DMS 273 treated with DMSO at 0.1 percent for 48 hours (cell line): ENCODE measurements around the gene SETD3.

Source experiments
- DNase-seq: peaks from one replicate; lab custom pipeline; 2025; lab: John Stamatoyannopoulos, UW

SETD3 gene

GRCh38 chr14:99516871-99517642, 36.4 kb upstream of the SETD3 start:
- no peak for DNase-seq

- no peak for DNase-seq
Observed at GRCh38 chr14:99516156-99516870, 35.7 kb upstream of the SETD3 start.

GRCh38 chr14:99515301-99516155, 34.9 kb upstream of the SETD3 start:
- DNase-seq = no peak

GRCh38 chr14:99514552-99515300, 34.1 kb upstream of the SETD3 start:
- no peak for DNase-seq

- DNase-seq = no peak
Observed at GRCh38 chr14:99513946-99514551, 33.4 kb upstream of the SETD3 start.

- DNase-seq = no peak
Observed at GRCh38 chr14:99513183-99513694, 32.6 kb upstream of the SETD3 start.

- DNase-seq = no peak
Observed at GRCh38 chr14:99512571-99513182, 32.0 kb upstream of the SETD3 start.

- DNase-seq = no peak
Observed at GRCh38 chr14:99512110-99512449, 31.4 kb upstream of the SETD3 start.

GRCh38 chr14:99511421-99512109, 30.9 kb upstream of the SETD3 start:
- DNase-seq = no peak

- no peak for DNase-seq
Observed at GRCh38 chr14:99510556-99511139, 30.0 kb upstream of the SETD3 start.

- DNase-seq = no peak
Observed at GRCh38 chr14:99509871-99510555, 29.4 kb upstream of the SETD3 start.

- DNase-seq = no peak
Observed at GRCh38 chr14:99508896-99509629, 28.4 kb upstream of the SETD3 start.

- DNase-seq = no peak
Observed at GRCh38 chr14:99507860-99508640, 27.4 kb upstream of the SETD3 start.

- no peak for DNase-seq
Observed at GRCh38 chr14:99506276-99506675, 25.6 kb upstream of the SETD3 start.

GRCh38 chr14:99505089-99505488, 24.4 kb upstream of the SETD3 start:
- DNase-seq = no peak

GRCh38 chr14:99503848-99504453, 23.3 kb upstream of the SETD3 start:
- no peak for DNase-seq

- no peak for DNase-seq
Observed at GRCh38 chr14:99502989-99503421, 22.3 kb upstream of the SETD3 start.
